OCI-LY1 (cell line): ENCODE measurements around the gene KIFC3.

Source experiments
- H2AFZ ChIP-seq: fragments of 200-600 bp; sonication (generic), shearing (Covaris generic); 2 replicates; pipeline ENCODE4 v1.6.0; 2014; ENCODE audit warnings: antibody characterized with exemption, mild to moderate bottlenecking, low read length
- H3F3A ChIP-seq: fragments of 200-600 bp; sonication (generic), shearing (Covaris generic); 2 replicates; pipeline ENCODE4 v1.6.0; 2014; ENCODE audit warnings: mild to moderate bottlenecking, antibody characterized with exemption, low read length, moderate library complexity; ENCODE audit not compliant: insufficient read depth
- H3K27ac ChIP-seq: fragments of 200-600 bp; sonication (generic); 2 replicates; pipeline ENCODE4 v1.5.1; 2014; ENCODE audit warnings: low read length, mixed run types, mild to moderate bottlenecking, low read depth; ENCODE audit not compliant: poor library complexity, severe bottlenecking
- H3K27me3 ChIP-seq: fragments of 200-600 bp; sonication (generic); 2 replicates; pipeline ENCODE4 v1.6.0; 2014; ENCODE audit warnings: antibody characterized with exemption, mild to moderate bottlenecking, low read length, moderate library complexity; ENCODE audit not compliant: insufficient read depth
- H3K36me3 ChIP-seq: fragments of 200-600 bp; sonication (generic); 2 replicates; pipeline ENCODE4 v1.6.1; 2014; ENCODE audit warnings: mild to moderate bottlenecking, antibody characterized with exemption, low read length, moderate library complexity, mixed read lengths; ENCODE audit not compliant: insufficient read depth
- H3K4me1 ChIP-seq: fragments of 200-600 bp; sonication (generic); 2 replicates; pipeline ENCODE4 v1.5.1; 2014; ENCODE audit warnings: mild to moderate bottlenecking, low read length, moderate library complexity; ENCODE audit not compliant: insufficient read depth, severe bottlenecking
- H3K4me2 ChIP-seq: fragments of 200-600 bp; sonication (generic), shearing (Covaris generic); 2 replicates; pipeline ENCODE4 v1.6.1; 2014; ENCODE audit warnings: low read length
- H3K4me3 ChIP-seq: fragments of 200-600 bp; sonication (generic); 2 replicates; pipeline ENCODE4 v1.5.1; 2014; ENCODE audit warnings: low read length, low read depth, mild to moderate bottlenecking, mixed read lengths; ENCODE audit not compliant: poor library complexity, severe bottlenecking
- H3K79me2 ChIP-seq: fragments of 200-600 bp; shearing (Covaris generic); 2 replicates; pipeline ENCODE4 v1.6.1; 2016; ENCODE audit warnings: mixed run types, low read length, mixed read lengths; ENCODE audit not compliant: insufficient read depth
- H3K9ac ChIP-seq: fragments of 200-600 bp; sonication (generic), shearing (Covaris generic); 2 replicates; pipeline ENCODE4 v1.6.1; 2014; ENCODE audit warnings: mild to moderate bottlenecking, low read length, mixed read lengths
- H3K9me2 ChIP-seq: fragments of 200-600 bp; sonication (generic), shearing (Covaris generic); 2 replicates; pipeline ENCODE4 v1.6.1; 2014; ENCODE audit warnings: low read depth, mild to moderate bottlenecking, low read length, mixed read lengths
- H3K9me3 ChIP-seq: fragments of 200-600 bp; shearing (Covaris generic); 2 replicates; pipeline ENCODE4 v1.6.1; 2014; ENCODE audit warnings: low read length, mixed read lengths
- H4K20me1 ChIP-seq: fragments of 200-600 bp; sonication (generic), shearing (Covaris generic); 2 replicates; pipeline ENCODE4 v1.6.0; 2016; ENCODE audit warnings: mild to moderate bottlenecking, low read length; ENCODE audit not compliant: insufficient read depth
- CTCF ChIP-seq: fragments of 200-600 bp; sonication (generic), shearing (Covaris generic); IDR thresholded peaks from 2 replicates; pipeline ENCODE4 v1.5.1; 2017; ENCODE audit warnings: mild to moderate bottlenecking, antibody characterized with exemption, low read length, moderate library complexity, mixed read lengths
- EZH2 ChIP-seq: fragments of 200-600 bp; sonication (generic), shearing (Covaris generic); IDR thresholded peaks from 2 replicates; pipeline ENCODE4 v1.8.0; 2017; ENCODE audit warnings: borderline replicate concordance, mixed run types, mild to moderate bottlenecking, antibody characterized with exemption, low read length, moderate library complexity, mixed read lengths

Gene KIFC3

GRCh38 chr16:57809276-57810196, 7.2 kb upstream of the KIFC3 start:
- Histone ChIP-seq H3K4me1 (peaks cover 4% of the 10 kb centered on the region), H3K9me2 (no peaks in the 10 kb centered on the region), H4K20me1 (no peaks in the 10 kb centered on the region), H3K9ac (no peak overlapping the region), H3K4me2 (no peak overlapping the region), H3K27ac (no peak overlapping the region), H3K36me3 (no peaks in the 10 kb centered on the region), H3K4me3 (no peak overlapping the region), H3K27me3 (no peaks in the 10 kb centered on the region), H3F3A (no peaks in the 10 kb centered on the region), H3K79me2 (no peaks in the 10 kb centered on the region), H3K9me3 (no peaks in the 10 kb centered on the region), H2AFZ (no peak overlapping the region)
- no peak for TF ChIP-seq CTCF

GRCh38 chr16:57808589-57809228, 6.4 kb upstream of the KIFC3 start:
- H3F3A ChIP-seq, result no peaks in the 10 kb centered on the region
- no peak overlapping the region for H3K27ac ChIP-seq
- TF ChIP-seq CTCF, result no peak
- no peak for TF ChIP-seq EZH2
- no peak overlapping the region for H3K9ac ChIP-seq
- no peaks in the 10 kb centered on the region for H3K79me2 ChIP-seq
- H3K4me1 ChIP-seq, result peaks cover 4% of the 10 kb centered on the region
- H3K4me3 ChIP-seq, result no peak overlapping the region
- H3K4me2 ChIP-seq, result no peak overlapping the region
- no peaks in the 10 kb centered on the region for H3K9me2 ChIP-seq
- H3K9me3 ChIP-seq, result no peaks in the 10 kb centered on the region
- no peaks in the 10 kb centered on the region for H3K27me3 ChIP-seq
- no peaks in the 10 kb centered on the region for H3K36me3 ChIP-seq
- no peak overlapping the region for H2AFZ ChIP-seq
- H4K20me1 ChIP-seq, result no peaks in the 10 kb centered on the region

- Histone ChIP-seq H3K27ac (no peak overlapping the region), H4K20me1 (no peaks in the 10 kb centered on the region), H3F3A (no peaks in the 10 kb centered on the region), H3K9ac (no peak overlapping the region), H3K4me2 (no peak overlapping the region), H3K27me3 (no peaks in the 10 kb centered on the region), H3K79me2 (no peaks in the 10 kb centered on the region), H3K36me3 (no peaks in the 10 kb centered on the region), H3K4me3 (no peak overlapping the region), H2AFZ (no peak overlapping the region), H3K4me1 (peaks cover 4% of the 10 kb centered on the region), H3K9me2 (no peaks in the 10 kb centered on the region), H3K9me3 (no peaks in the 10 kb centered on the region)
- TF ChIP-seq EZH2 (no peak), CTCF (no peak)
These were observed 5.8 kb upstream of the KIFC3 start for GRCh38 chr16:57807968-57808528.
